ENCODE results near the gene PYGO1. TPM values are rescaled to one million over a fixed set of nuclear protein-coding genes. Genes with fewer than 3 reads are reported as not detected.
"Not testable (repeated sequence)": the region's sequence is repeated elsewhere in the genome, so short reads cannot be mapped to it uniquely, and the experiment has no call there.

PYGO1 gene, protein sequence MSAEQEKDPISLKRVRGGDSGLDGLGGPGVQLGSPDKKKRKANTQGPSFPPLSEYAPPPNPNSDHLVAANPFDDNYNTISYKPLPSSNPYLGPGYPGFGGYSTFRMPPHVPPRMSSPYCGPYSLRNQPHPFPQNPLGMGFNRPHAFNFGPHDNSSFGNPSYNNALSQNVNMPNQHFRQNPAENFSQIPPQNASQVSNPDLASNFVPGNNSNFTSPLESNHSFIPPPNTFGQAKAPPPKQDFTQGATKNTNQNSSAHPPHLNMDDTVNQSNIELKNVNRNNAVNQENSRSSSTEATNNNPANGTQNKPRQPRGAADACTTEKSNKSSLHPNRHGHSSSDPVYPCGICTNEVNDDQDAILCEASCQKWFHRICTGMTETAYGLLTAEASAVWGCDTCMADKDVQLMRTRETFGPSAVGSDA
- 14.9 TPM for total RNA-seq (ENCODE audit: insufficient read depth, low replicate concordance)

DNA sequence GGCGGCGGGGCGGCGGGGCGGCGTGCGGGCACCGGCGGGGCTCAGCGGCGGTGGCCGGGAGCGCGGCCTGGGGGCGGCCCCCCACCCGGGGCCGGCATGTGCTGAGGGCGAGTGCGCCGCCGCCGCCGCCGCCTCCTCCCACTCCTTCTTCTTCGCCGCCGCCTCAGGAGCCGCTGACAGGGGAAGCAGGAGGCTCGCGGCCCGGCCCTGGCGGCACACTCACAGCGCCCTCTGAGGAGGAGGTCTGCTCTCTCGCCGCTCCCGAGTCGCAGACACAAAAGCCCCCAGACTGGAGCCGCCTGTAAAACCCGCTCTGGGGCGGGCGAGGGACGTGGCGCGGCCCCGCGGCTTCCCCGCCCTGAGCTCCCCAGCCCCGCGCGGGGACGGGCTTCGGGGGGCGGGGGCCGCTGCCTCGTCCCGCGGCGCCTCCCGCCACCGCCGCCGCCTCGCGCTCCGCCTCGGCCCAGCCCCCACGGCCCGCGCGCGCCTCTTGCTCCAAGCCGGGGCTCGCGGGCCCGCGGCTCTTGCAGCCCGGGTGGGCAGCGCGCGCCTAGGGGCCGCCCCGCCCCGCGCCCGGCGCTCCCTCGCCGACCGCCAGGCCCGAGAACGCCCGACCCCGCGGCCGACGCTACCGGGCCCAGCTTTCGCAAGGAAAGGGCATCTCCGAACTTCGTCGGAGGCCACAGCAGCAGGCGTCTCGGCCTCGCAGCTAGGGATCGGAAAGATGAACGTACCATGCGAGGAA lies at the start of gene PYGO1:
Gene PYGO1 (minus strand): TSS at position 276 of the 745 bp plus-strand sequence. CDS start 462 bp downstream, outside the sequence.
- peak; percentile 79 for DNase-seq (ENCODE audit: low spot score)

DNA sequence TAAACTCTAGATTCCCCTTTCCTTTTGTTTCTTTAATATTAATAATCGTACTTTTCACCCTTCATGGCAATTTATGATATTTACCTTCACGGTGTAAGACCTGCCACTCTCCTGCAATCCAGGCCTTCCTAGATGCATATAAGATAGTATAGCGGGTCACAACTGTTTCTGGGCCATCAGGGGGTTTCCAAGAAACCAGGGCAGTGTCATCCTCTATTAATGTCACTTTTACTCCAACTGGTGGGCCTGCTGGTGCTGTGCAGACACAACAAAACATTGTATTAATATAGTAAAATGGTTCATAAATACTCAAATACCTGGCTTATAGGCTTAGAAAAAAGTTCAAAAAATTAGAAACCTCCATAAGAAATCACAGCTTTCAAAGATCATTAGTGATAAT lies 48.9 kb upstream of the PYGO1 start:
- DNase-seq (ENCODE audit: low spot score), result no peak

DNA sequence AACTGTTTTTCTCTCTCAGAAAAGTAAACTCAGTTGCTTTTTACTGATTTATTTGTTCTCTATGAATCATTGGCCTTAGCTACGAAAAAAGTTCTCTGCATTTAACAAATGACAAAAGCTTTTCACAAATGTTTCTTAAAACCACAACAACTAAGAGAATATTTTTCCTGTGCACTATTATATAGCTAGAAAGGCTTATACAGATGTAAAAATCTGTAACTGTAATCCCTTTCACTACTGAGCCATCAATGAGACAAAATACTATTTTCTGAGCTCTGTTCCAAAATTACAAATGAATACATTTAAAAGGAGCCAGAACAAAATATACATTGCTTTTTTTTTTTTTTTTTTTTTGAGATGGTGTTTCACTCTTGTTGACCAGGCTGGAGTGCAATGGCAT lies 45.6 kb upstream of the PYGO1 start:
- DNase-seq (ENCODE audit: low spot score), result no peak

DNA sequence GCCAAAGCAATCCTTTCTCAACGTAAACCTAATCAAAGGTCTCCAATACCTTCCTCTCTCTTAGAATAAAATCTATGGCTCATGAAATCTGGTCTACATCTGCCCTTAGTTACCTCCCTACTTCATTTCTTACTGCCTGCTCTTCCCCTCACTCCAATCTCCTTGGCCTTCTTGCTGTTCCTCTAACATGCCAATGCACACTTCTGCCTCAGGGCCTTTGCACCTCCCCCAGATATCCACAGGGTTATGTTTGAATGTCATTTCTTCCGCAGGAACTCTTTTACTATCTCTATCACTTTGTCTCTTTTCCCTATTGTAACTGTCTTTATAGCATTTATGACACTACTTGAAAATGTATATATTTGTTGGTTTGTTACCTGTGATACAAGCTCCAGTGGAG lies 44.3 kb upstream of the PYGO1 start:
- no peak for DNase-seq (ENCODE audit: low spot score)

DNA sequence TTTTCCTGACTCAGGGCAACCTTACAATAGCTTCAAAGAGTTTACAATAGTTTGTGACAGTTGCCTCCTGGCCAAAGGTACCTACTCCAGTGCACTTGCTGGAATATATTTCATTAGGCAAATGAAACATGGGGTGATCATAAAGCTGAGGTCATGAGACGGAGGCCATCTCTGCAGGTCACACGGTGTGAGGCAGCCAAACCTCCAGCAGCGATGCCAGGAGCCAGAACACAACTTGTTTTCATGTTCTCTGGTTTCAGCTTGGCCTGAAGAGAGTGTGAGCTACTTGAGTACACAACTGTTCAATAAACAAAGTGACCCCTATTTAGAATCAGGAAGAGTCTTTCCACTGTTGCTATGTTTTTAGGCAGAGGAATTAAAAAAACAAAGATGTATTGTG lies 42.7 kb upstream of the PYGO1 start:
- DNase-seq (ENCODE audit: low spot score), result no peak

DNA sequence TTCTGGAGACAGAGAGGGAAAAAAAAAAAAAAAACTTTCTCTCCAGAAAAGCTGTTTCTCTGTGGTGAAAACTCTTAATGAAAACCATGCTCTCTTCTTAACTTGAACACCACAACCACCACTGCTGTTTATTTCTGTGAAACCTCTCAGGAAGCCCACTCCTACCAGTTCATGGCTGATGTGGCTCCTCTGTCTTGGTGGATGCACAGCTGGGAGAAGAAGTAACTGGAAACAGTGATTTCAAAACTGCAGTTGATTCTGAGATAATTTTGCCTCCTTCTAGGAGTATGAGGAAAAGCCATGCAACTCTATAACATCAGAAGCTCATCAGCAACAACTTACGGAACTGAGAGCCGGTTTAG lies 40.2 kb upstream of the PYGO1 start:
- DNase-seq (ENCODE audit: low spot score), result peak; percentile 25

DNA sequence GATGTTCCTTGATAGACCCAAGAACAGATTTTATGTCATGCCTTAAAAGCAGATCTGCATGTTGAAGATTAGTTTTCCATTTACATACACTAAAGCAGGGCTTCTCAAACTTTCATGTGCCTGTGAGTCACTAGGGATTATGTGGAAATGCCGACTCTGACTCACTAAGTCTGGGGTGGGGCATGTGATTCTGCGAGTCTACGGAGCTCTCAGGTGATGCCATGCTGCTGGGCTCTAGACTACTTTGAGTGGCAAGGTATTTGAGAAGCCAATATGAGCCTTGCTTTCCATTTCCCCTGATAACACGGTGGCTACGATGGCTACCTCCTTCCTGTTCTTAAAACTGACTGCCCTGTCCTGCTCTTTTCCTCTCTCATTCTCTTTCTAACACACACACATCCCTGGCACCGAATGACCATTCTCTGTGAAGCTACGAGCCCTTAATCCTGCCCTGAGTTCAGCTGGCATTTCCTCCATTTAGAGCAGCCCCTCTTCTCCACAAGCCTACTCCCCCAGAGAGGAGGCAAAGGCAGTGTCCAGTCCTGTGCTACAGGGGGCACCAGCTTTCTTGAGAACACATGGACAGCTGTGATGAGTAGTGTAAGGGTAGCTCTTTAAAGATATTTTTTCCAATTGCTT lies 39.7 kb upstream of the PYGO1 start:
- peak; percentile 93 for DNase-seq (ENCODE audit: low spot score)

DNA sequence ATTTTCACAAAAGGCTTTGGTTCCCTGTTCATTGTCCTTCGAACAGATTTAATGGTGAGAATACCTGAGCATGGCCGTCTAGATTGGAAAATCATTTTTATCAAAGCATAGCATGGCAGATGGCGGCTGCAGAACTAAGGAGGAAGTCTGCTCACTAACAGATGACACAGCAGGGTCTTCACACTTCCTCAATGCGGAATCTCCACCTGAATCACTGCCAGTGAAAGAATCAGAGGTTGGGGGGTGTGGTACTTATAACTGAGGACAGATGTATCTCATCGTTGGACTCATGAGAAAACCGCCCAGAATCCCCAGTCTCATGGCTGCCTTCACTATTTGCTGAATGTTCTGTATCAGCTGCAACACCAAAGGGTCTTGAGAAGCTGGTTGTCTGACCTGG lies 31.6 kb upstream of the PYGO1 start:
- no peak for DNase-seq (ENCODE audit: low spot score)

DNA sequence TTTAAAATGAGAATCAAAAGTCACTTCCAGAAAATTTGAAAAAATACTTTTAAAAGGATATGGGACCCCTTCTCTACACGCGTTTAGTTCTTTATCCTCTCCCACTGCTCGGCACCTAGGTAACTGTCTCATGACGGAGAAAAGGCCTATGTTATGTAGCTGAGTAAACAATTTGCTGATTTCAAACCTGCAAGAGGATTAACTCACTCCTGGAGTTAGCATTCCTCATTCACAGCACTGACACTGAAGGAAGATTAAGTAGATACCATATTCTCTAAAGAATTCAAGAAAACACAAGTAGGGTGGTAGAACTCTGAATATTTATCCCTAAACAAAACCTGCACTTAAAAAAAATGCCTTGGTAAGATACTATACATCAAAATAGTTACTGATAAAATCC lies 30.2 kb upstream of the PYGO1 start:
- no peak for DNase-seq (ENCODE audit: low spot score)

DNA sequence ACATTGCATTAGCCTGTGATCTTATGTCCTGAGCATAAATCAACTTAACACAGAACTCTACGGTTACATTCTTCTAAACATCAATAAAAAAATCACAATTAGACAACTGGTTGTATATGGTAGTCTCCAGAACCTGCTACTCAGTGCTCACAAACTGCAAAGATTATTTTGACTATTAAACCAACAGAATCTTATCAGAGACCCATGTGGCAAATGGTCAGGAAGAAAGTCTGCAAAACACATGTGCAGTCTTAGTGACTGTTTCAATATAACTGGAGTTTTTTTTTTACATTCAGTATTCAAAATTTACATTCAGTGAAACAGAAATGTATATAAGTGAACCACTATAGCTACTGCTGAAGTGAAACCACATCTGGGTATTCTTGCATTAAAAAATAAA lies 27.3 kb upstream of the PYGO1 start:
- DNase-seq (ENCODE audit: low spot score), result no peak

DNA sequence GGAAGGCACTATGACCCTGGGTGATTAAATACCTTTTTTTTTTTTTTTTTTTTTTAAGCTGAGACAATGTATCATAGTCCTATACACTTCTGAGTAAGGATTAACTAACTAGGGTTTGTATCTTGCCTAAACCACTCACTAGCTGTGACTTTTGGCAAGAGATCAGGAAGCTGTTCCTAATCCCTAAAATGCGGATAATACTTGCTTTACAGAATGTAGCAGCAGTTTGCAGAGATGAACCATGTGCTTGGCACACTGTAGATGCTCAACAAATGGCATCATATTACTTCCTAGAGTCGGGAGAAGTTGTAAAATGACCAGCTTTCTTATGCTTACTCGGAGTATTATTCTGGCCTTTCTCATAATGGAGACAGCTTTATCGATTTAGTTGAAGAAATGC lies 25.6 kb upstream of the PYGO1 start:
- DNase-seq (ENCODE audit: low spot score), result no peak

DNA sequence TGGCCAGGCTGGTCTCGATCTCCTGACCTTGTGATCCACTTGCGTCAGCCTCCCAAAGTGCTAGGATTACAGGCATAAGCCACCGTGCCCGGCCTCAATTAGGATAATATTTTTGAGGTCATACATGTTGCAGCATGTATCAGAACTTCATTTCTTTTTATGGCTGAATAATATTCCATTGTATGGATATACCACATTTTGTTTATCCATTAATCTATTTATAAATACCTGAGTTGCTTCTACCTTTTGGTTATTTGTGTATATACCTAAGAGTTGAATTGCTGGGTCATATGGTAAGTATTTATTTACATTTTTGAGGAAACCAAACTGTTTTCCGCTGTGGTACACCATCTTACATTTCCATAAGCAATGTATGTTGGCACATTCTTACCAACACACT lies 18.1 kb upstream of the PYGO1 start:
- no peak for DNase-seq (ENCODE audit: low spot score)

DNA sequence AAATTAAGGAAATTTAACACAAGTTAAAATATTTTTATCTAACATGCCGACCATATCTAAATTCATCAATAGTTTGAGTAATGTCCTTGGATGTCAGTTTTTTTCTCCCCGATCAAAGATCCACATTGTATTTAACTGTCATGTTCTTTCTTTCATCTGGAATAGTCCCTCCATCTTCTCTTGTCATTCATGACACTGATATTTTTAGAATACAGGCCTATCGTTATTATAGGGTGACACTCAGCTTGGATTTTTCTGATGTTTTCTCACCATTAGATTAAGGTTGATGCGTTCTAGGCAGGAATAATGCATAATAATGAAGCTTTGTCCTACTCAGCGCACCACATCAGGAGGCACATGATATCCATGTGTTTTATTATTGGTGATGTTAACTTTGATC lies 13.2 kb upstream of the PYGO1 start:
- no peak for DNase-seq (ENCODE audit: low spot score)

DNA sequence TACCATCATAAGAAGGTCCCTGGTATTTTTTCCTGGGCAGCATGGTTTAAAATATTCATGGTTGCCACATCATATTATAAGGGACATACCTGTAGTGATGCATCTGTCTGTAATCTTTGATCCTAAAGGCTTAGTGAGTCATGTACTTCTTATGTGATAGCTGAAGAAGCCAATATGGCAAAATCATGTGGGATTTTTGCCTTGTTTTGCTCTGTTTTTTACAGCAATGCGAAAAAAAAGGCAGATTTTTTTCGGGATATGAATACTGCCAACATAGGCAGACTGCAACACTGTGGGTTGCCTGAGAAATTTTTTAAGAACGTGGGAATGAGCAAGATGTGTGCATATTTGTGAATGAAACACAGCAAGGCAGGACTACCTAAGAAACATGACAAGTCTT lies 11.3 kb upstream of the PYGO1 start:
- no peak for DNase-seq (ENCODE audit: low spot score)

DNA sequence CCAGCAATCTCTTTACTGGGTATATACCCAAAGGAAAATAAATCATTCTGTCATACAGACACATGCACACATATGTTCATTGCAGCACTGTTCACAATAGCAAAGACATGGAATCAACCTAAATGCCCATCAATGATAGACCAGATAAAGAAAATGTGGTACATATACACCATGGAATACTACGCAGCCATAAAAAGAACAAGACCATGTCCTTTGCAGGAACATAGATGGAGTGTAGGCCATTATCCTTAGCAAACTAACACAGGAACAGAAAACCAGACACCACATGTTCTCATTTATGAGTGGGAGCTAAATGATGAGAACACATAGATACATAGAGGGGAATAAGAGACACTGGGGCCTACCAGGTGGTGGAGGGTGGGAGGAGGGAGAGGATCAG lies 4.9 kb upstream of the PYGO1 start:
- DNase-seq (ENCODE audit: low spot score), result not testable (repeated sequence)

DNA sequence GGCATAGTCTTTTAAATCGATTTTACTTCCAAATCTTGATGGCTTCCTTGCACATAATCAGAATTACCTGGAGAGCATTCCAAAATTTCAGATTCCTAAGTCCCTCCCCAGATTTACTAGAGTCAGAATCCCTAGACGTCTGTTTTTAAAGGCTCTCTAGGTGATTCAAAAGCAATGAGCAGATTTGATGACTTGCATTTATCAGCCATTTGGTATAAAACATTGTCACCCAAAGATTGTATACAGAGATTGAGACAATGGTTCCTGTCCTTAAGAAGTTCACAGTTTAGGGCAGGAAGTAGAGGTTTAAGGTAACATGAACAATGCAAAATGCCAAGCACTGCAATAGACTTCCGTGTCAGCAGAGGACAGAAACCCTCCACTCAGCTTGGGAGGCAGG lies 2.6 kb upstream of the PYGO1 start:
- no peak for DNase-seq (ENCODE audit: low spot score)

DNA sequence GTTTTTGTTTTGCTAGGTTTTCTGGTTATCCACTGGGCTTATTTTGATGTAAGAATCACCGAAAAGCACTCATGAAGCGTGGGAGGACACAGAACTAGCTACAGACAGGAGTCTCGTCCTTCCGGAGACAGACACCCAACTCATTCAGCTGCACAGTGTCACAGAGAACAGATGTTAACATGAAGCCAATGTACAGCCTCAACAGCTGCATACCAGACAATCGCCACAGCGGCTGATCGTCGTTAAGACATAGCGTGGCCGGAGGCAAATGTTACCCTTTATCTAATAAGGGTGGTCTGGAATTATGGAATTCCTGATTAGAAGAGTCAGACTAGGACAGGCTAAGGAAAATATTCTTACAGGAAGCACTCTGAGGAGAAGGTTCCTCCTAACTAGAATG lies 1.1 kb upstream of the PYGO1 start:
- peak; percentile 14 for DNase-seq (ENCODE audit: low spot score)

DNA sequence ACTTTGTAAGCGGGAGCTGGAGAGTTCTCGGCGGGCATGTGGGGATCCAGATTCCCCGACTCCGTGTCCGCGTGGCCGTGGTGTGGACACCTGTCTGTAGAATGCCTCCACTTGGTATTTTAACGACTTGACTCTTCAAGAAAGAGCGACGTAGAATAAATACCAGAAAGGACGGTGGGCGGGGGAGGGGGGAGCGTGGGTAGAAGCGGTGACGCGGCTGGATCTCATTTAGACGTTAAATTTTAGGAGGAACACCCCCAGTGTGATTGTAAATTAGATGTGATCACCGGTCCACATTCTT lies 620 bp upstream of the PYGO1 start:
- no peak for DNase-seq (ENCODE audit: low spot score)

DNA sequence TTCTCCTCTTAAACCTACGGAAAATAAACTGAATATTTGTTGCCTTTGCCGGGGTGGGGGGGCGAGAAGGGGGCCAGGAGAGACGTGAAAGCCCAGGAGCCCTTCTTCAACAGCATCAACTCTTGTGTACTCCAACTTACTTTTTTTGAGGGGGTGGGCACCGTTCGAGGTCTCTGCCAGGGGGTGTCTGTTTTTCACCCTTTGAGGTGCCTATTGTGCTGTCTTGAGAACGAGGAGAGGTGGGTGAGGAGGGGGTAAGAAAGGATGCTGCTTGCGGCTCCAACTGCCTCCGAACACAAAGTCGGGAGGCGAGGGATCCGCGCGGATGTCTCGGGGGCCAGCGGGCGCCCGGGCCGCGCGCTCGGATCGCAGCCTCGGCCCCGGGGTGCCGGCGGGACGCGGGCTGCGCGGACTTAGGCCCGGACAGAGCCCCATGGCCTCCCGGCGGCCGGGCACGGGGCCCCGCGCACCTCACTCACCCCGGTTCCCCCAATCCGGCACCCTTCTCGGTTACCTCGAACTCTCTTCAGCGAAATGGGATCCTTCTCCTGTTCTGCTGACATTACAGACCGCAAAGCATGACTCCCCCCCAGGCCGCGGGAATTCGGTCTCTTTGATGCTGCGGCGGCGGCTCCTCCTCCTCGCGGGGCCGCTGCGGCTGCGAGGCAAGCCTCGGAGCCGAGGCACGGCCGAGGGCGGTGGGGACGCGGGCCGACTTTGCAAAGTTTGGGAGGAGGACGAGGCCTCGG lies 650 bp downstream of the PYGO1 start:
- DNase-seq (ENCODE audit: low spot score), result peak; percentile 54

DNA sequence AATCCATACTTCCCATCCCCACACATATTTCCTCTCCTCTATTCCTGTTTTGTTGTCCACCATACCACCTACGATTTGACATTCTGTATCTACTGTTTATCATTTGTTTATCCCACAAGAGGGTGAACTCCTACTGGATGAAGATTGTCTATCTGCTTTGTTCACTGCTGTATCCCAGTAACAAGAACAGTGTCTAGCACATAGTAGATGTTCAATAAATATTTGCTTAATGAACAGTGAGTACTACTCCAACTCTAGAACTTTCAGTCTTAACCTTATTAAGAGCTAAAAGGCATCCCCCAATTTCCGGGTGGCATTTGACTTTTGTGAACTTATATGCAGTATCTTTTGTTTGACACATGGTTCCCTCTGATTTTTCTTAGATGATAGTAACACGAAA lies 1.3 kb downstream of the PYGO1 start:
- DNase-seq (ENCODE audit: low spot score), result no peak

DNA sequence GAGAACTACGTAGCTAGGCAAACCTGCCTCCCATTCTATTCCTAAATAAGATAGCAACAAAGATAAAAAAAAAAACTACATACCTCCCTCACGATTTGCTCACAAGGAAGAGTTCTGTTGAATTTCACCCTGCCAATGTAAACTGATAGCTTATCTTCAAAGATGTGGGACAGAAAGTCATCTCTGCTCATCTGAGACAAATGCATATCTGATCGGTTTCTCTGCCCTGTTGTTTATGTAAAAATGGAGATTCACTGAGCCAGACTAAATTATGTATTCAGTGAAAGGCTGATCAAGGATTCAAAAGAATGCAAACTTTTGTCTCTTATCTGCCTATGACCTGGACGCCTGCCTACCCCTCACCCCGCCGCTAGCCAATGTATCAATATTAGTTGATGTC lies 11.2 kb downstream of the PYGO1 start:
- DNase-seq (ENCODE audit: low spot score), result no peak

DNA sequence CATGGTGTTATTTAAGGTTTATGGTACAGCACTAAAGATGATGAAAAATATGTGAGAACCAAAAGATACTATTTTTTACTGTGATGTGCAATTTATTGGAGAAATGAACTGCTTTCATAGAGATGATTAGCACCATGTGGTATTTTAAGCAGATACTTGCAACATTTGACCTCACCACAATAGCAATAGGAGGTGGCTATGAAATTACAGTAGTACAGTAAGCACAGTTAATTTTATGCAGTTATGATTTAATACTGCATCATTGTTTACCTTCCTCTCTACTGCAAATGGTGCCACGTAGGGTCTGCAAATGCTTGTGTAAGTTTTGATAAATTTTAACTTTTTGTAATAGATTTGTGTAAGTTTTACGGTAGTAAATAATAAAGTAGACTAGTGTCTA lies 14.0 kb downstream of the PYGO1 start:
- DNase-seq (ENCODE audit: low spot score), result no peak

Data from umbilical cord (tissue), 2 donors.